Stimulated activated CD8-positive, alpha-beta memory T cell treated with anti-CD3 and anti-CD28 coated beads, Interleukin-2, amount 100 ng/mL, for 48 hours (primary cell): ENCODE measurements around the gene CERS3.

ENCODE experiments used
- DNase-seq, 2 donors: peaks; one replicate each; pipeline ENCODE4 v3.0.0-alpha.2; 2020; ENCODE audit warnings: low read depth in 2 of 2

CERS3 gene

GRCh38 chr15:100529556-100529955 lies 806 bp upstream of the CERS3 start:
- no peak for DNase-seq

- no peak for DNase-seq
Measured at GRCh38 chr15:100526027-100526481, 2.7 kb downstream of the CERS3 start.

GRCh38 chr15:100525436-100525835 lies 3.3 kb downstream of the CERS3 start:
- no peak for DNase-seq

- DNase-seq = no peak
Measured at GRCh38 chr15:100524326-100524725, 4.4 kb downstream of the CERS3 start.

GRCh38 chr15:100521907-100522306 lies 6.8 kb downstream of the CERS3 start:
- DNase-seq = no peak

- no peak for DNase-seq
Measured at GRCh38 chr15:100520132-100520921, 8.4 kb downstream of the CERS3 start.

- DNase-seq = no peak
Measured at GRCh38 chr15:100517846-100518245, 10.9 kb downstream of the CERS3 start.

- DNase-seq = no peak
Measured at GRCh38 chr15:100516643-100517512, 11.9 kb downstream of the CERS3 start.

- no peak for DNase-seq
Measured at GRCh38 chr15:100515758-100516157, 13.0 kb downstream of the CERS3 start.

GRCh38 chr15:100508641-100509300 lies 20.0 kb downstream of the CERS3 start:
- no peak for DNase-seq

GRCh38 chr15:100502651-100503050 lies 26.1 kb downstream of the CERS3 start:
- DNase-seq = no peak

GRCh38 chr15:100501117-100501516 lies 27.6 kb downstream of the CERS3 start:
- no peak for DNase-seq

- DNase-seq = no peak
Measured at GRCh38 chr15:100500226-100500990, 28.3 kb downstream of the CERS3 start.

GRCh38 chr15:100495861-100496260 lies 32.9 kb downstream of the CERS3 start:
- no peak for DNase-seq

GRCh38 chr15:100493213-100493612 lies 35.5 kb downstream of the CERS3 start:
- DNase-seq = no peak

- no peak for DNase-seq
Measured at GRCh38 chr15:100484443-100484842, 44.3 kb downstream of the CERS3 start.

- no peak for DNase-seq
Measured at GRCh38 chr15:100483370-100483769, 45.4 kb downstream of the CERS3 start.

- no peak for DNase-seq
Measured at GRCh38 chr15:100476805-100477204, 51.9 kb downstream of the CERS3 start.

- DNase-seq = no peak
Measured at GRCh38 chr15:100472736-100473135, 56.0 kb downstream of the CERS3 start.

GRCh38 chr15:100471933-100472332 lies 56.8 kb downstream of the CERS3 start:
- no peak for DNase-seq

- DNase-seq = no peak
Measured at GRCh38 chr15:100468285-100468684, 60.5 kb downstream of the CERS3 start.

GRCh38 chr15:100466073-100466472 lies 62.7 kb downstream of the CERS3 start:
- DNase-seq = no peak
